Nephron (organoid): ENCODE measurements around the gene ASB7.

Source experiments
- H3K27ac Mint-ChIP-seq, 3 experiments: 2 replicates each; pipeline ENCODE4 v1.8.0; 2020; ENCODE audit warnings: mixed read lengths in 3 of 3, mild to moderate bottlenecking in 2 of 3, moderate library complexity in 1 of 3
- H3K27me3 Mint-ChIP-seq: 2 replicates; pipeline ENCODE4 v1.8.0; 2021; ENCODE audit warnings: low read depth, mild to moderate bottlenecking, moderate library complexity, mixed read lengths
- H3K36me3 Mint-ChIP-seq: 2 replicates; pipeline ENCODE4 v1.8.0; 2020; ENCODE audit warnings: low read depth, mixed read lengths
- H3K4me1 Mint-ChIP-seq: 2 replicates; pipeline ENCODE4 v1.8.0; 2020; ENCODE audit warnings: mixed read lengths
- H3K4me3 Mint-ChIP-seq, 3 experiments: 2 replicates each; pipeline ENCODE4 v1.8.0; 2020; ENCODE audit warnings: mild to moderate bottlenecking in 3 of 3, mixed read lengths in 3 of 3, moderate library complexity in 2 of 3
- H3K9me3 Mint-ChIP-seq: 2 replicates; pipeline ENCODE4 v1.8.0; 2020; ENCODE audit warnings: mixed read lengths
- CTCF ChIP-seq, 3 experiments: fragments of 200-600 bp; sonication (generic); IDR thresholded peaks; one replicate each; pipeline ENCODE4 v1.5.0; 2021; ENCODE audit warnings: antibody characterized with exemption in 3 of 3; ENCODE audit not compliant: unreplicated experiment in 3 of 3

ASB7 gene

GRCh38 chr15:100696452-100696851 is 94.1 kb downstream of the ASB7 start:
- Mint-ChIP-seq H3K4me3 (no peak overlapping the region), H3K36me3 (no peaks in the 10 kb centered on the region), H3K9me3 (peaks cover 20% of the 10 kb centered on the region), H3K4me1 (peaks cover 16% of the 10 kb centered on the region), H3K27me3 (peaks cover 7% of the 10 kb centered on the region), H3K27ac (no peak overlapping the region)
- no peak for TF ChIP-seq CTCF (IDR thresholded peaks at IDR 0.05; ENCODE audit: unreplicated experiment in 3 of 3)
